ENCODE results near the gene SETX.

DNA sequence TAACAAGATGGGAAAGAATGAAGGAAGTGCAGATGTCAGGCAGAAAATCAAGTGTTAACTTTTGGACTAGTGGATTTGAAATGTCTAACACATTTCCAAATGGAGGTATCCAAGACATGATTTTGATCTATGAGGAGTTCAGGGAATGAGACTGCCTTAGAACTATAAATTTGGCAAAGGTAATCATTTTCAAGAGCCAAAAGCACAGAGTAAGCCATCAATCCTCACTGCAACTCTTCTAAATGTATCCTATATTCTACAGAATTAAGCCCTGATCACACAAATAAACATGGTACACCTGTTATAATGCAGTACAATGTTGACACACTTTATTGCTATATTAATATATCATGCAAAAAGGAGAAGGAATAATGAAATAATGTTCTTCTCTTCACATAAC is 55.6 kb downstream of the SETX start:
- TF ChIP-seq TAF1 (IDR thresholded peaks at IDR 0.05; ENCODE audit: low read depth, low read length) (no peak), POLR2A (IDR thresholded peaks at IDR 0.05; ENCODE audit: low read depth, low read length) (no peak)

All from GM12891 (cell line).